HG02973 (cell line): ENCODE measurements around the gene BAZ2B.
"Not testable (repeated sequence)": the region's sequence is repeated elsewhere in the genome, so short reads cannot be mapped to it uniquely, and the experiment has no call there.

Source experiments
- ATAC-seq: cut with Tn5 transposase; IDR thresholded peaks from one replicate; pipeline ENCODE4 v1.9.1; 2021; ENCODE audit warnings: moderate library complexity; ENCODE audit not compliant: unreplicated experiment

The BAZ2B gene

GRCh38 chr2:159616286-159616701 is at the start of gene BAZ2B:
Gene BAZ2B, minus strand, starts transcription at chr2:159616548. Its CDS starts 137,829 bp downstream, at chr2:159478719.
- ATAC-seq = no peak

- ATAC-seq = no peak
Observed at GRCh38 chr2:159661286-159661685, 44.9 kb upstream of the BAZ2B start.

- no peak for ATAC-seq
Observed at GRCh38 chr2:159658881-159659873, 42.8 kb upstream of the BAZ2B start.

- no peak for ATAC-seq
Observed at GRCh38 chr2:159653962-159654361, 37.6 kb upstream of the BAZ2B start.

GRCh38 chr2:159651884-159652283 is 35.5 kb upstream of the BAZ2B start:
- ATAC-seq = no peak

- ATAC-seq = no peak
Observed at GRCh38 chr2:159650574-159650973, 34.2 kb upstream of the BAZ2B start.

GRCh38 chr2:159648643-159649042 is 32.3 kb upstream of the BAZ2B start:
- no peak for ATAC-seq

GRCh38 chr2:159647667-159648066 is 31.3 kb upstream of the BAZ2B start:
- ATAC-seq = no peak

- ATAC-seq = no peak
Observed at GRCh38 chr2:159640176-159640575, 23.8 kb upstream of the BAZ2B start.

- ATAC-seq = no peak
Observed at GRCh38 chr2:159639712-159640111, 23.4 kb upstream of the BAZ2B start.

- ATAC-seq = no peak
Observed at GRCh38 chr2:159639071-159639470, 22.7 kb upstream of the BAZ2B start.

- ATAC-seq = no peak
Observed at GRCh38 chr2:159637988-159638501, 21.7 kb upstream of the BAZ2B start.

- no peak for ATAC-seq
Observed at GRCh38 chr2:159637240-159637639, 20.9 kb upstream of the BAZ2B start.

- no peak for ATAC-seq
Observed at GRCh38 chr2:159635006-159635789, 18.9 kb upstream of the BAZ2B start.

GRCh38 chr2:159633219-159633618 is 16.9 kb upstream of the BAZ2B start:
- no peak for ATAC-seq

- not testable (repeated sequence) for ATAC-seq
Observed at GRCh38 chr2:159625628-159626027, 9.3 kb upstream of the BAZ2B start.

- ATAC-seq = no peak
Observed at GRCh38 chr2:159623436-159623835, 7.1 kb upstream of the BAZ2B start.

- no peak for ATAC-seq
Observed at GRCh38 chr2:159622966-159623365, 6.6 kb upstream of the BAZ2B start.

- ATAC-seq = no peak
Observed at GRCh38 chr2:159620796-159621195, 4.4 kb upstream of the BAZ2B start.

GRCh38 chr2:159617646-159618045 is 1.3 kb upstream of the BAZ2B start:
- no peak for ATAC-seq

GRCh38 chr2:159617100-159617499 is 752 bp upstream of the BAZ2B start:
- ATAC-seq = no peak
